OCI-LY7 (cell line): ENCODE results near the gene PGP. TPM values are rescaled to one million over a fixed set of nuclear protein-coding genes. Genes with fewer than 3 reads are reported as not detected.
A peak's percentile ranks its signal among the peaks of the same experiment; 100 is the strongest.

Source experiments
- BruUV-seq: library from RNA; stranded (reverse); fragments of 400-500 nt; replicated peaks from 2 replicates; lab custom pipeline; 2021; lab: Mats Ljungman, UMichigan
- CTCF ChIA-PET: fragments of 300-600 bp; sonication (Branson Sonifier 250); formaldehyde crosslinking; loops from one replicate; lab custom pipeline; 2022; ENCODE audit warnings: antibody characterized with exemption; ENCODE audit not compliant: unreplicated experiment; lab: Charles Lee
- POLR2A ChIA-PET: fragments of 300-600 bp; sonication (Branson Sonifier 250); formaldehyde crosslinking; loops from one replicate; lab custom pipeline; 2022; ENCODE audit warnings: antibody characterized with exemption; lab: Charles Lee
- DNase-seq: peaks from one replicate; pipeline ENCODE4 v3.0.0-alpha.2; 2015; ENCODE audit warnings: low spot score
- H2AFZ ChIP-seq: fragments of 200-600 bp; sonication (generic), shearing (Covaris generic); 2 replicates; pipeline ENCODE4 v1.6.1; 2014; ENCODE audit warnings: mild to moderate bottlenecking, antibody characterized with exemption, low read length, moderate library complexity
- H3K27ac ChIP-seq: fragments of 200-600 bp; sonication (generic); 2 replicates; pipeline ENCODE4 v1.5.1; 2014; ENCODE audit warnings: mixed run types, low read depth, mild to moderate bottlenecking, moderate library complexity, low read length, inconsistent platforms; ENCODE audit not compliant: poor library complexity, severe bottlenecking
- H3K36me3 ChIP-seq: fragments of 200-600 bp; sonication (generic); 2 replicates; pipeline ENCODE4 v1.6.1; 2014; ENCODE audit warnings: mild to moderate bottlenecking, antibody characterized with exemption, low read length, moderate library complexity, mixed read lengths; ENCODE audit not compliant: insufficient read depth
- H3K4me1 ChIP-seq: fragments of 200-600 bp; sonication (generic); 2 replicates; pipeline ENCODE4 v1.5.1; 2014; ENCODE audit warnings: mild to moderate bottlenecking, low read length; ENCODE audit not compliant: insufficient read depth, poor library complexity, severe bottlenecking
- H3K4me2 ChIP-seq: fragments of 200-600 bp; sonication (generic); 2 replicates; pipeline ENCODE4 v1.6.1; 2014; ENCODE audit warnings: mild to moderate bottlenecking, low read length
- H3K4me3 ChIP-seq: fragments of 200-600 bp; sonication (generic); 2 replicates; pipeline ENCODE4 v1.5.1; 2014; ENCODE audit warnings: mild to moderate bottlenecking, low read depth, low read length; ENCODE audit not compliant: poor library complexity, severe bottlenecking
- H3K79me2 ChIP-seq: fragments of 200-600 bp; sonication (generic); 2 replicates; pipeline ENCODE4 v1.6.1; 2016; ENCODE audit warnings: low read depth, mild to moderate bottlenecking, low read length, moderate library complexity, mixed read lengths; ENCODE audit not compliant: insufficient read depth
- H3K9me2 ChIP-seq: fragments of 200-600 bp; sonication (generic); 2 replicates; pipeline ENCODE4 v1.6.1; 2016; ENCODE audit warnings: mild to moderate bottlenecking, low read length, mixed read lengths; ENCODE audit not compliant: insufficient read depth
- H3K9me3 ChIP-seq: fragments of 200-600 bp; sonication (generic); 2 replicates; pipeline ENCODE4 v1.6.1; 2014; ENCODE audit warnings: mild to moderate bottlenecking, mixed run types, low read length, mixed read lengths
- H4K20me1 ChIP-seq: fragments of 200-600 bp; sonication (generic); 2 replicates; pipeline ENCODE4 v1.6.1; 2014; ENCODE audit warnings: mild to moderate bottlenecking, antibody characterized with exemption, low read length, moderate library complexity, mixed read lengths; ENCODE audit not compliant: insufficient read depth
- EZH2phosphoT487 ChIP-seq: fragments of 200-600 bp; sonication (generic); IDR thresholded peaks from 2 replicates; pipeline ENCODE4 v1.6.1; 2018; ENCODE audit warnings: low read depth, borderline replicate concordance, mild to moderate bottlenecking, mixed run types, antibody characterized with exemption, low read length, moderate library complexity, mixed read lengths
- intact Hi-C: fragments of 100-400 bp; cut with micrococcal nuclease; formaldehyde crosslinking; loops from one replicate; pipeline ENCODE4 v1.10.0; 2022; ENCODE audit not compliant: unreplicated experiment
- total RNA-seq, 2 experiments: library from RNA; depleted of rRNA in 1 of 2; stranded (reverse); fragments of >200 nt in 1 of 2; shearing (Covaris generic) in 1 of 2; gene quantifications; 2 replicates each; pipeline ENCODE4 v1.2.3, GENCODE V29; 2014 to 2022
- TF ChIP-seq, protein P1 (sequence below): fragments of 200-600 bp; sonication (generic); conservative IDR thresholded peaks from 2 replicates; pipeline ENCODE4 v1.5.1; 2014; ENCODE audit warnings: mild to moderate bottlenecking, antibody characterized with exemption, low read length, moderate library complexity, mixed read lengths

PGP gene
- total RNA-seq, 2 experiments from 2014 or later: 37.9 to 44.2 TPM

DNA sequence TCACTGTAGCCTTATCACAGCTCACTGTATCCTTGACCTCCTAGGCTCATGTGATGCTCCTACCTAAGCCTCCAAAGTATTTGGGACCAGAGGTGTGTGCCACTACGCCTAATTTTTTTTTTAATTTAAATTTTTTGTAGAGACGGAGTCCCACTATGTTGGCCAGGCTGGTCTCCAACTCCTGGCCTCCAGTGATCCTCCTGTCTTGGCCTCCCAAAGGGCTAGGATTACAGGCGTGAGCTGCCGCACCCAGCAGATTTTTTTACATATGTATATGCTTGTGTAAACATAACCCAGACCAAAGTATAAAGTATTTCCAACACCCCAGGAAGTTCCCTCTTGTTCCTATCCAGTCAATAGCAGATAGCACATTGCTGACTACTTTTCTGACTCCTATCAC lies 1.7 kb upstream of the PGP start:
- no peaks in the 10 kb centered on the region for H3K9me2 ChIP-seq
- peak overlapping the region; percentile 75 for H3K27ac ChIP-seq
- ChIA-PET POLR2A (interaction anchor here (0.6 kb wide), 1 partner anchor 146 kb away, joined by 3 read pairs; no protein-coding TSS in a partner anchor), CTCF (no interaction called here)
- no peak overlapping the region for H2AFZ ChIP-seq
- peaks cover 13% of the 10 kb centered on the region; the same call in 1 of the 2 replicates for H4K20me1 ChIP-seq
- H3K36me3 ChIP-seq: peaks cover 16% of the 10 kb centered on the region; the same call in 1 of the 2 replicates
- H3K9me3 ChIP-seq: no peaks in the 10 kb centered on the region
- intact Hi-C loops: no loop called here
- peak overlapping the region; percentile 97 for H3K4me3 ChIP-seq
- peak overlapping the region; percentile 66 for H3K4me2 ChIP-seq
- no peak for TF ChIP-seq EZH2phosphoT487
- H3K79me2 ChIP-seq: peaks cover 26% of the 10 kb centered on the region; the same call in 1 of the 2 replicates
- H3K4me1 ChIP-seq: peaks cover 26% of the 10 kb centered on the region
- DNase-seq: no peak
- no TSS peak for BruUV-seq

DNA sequence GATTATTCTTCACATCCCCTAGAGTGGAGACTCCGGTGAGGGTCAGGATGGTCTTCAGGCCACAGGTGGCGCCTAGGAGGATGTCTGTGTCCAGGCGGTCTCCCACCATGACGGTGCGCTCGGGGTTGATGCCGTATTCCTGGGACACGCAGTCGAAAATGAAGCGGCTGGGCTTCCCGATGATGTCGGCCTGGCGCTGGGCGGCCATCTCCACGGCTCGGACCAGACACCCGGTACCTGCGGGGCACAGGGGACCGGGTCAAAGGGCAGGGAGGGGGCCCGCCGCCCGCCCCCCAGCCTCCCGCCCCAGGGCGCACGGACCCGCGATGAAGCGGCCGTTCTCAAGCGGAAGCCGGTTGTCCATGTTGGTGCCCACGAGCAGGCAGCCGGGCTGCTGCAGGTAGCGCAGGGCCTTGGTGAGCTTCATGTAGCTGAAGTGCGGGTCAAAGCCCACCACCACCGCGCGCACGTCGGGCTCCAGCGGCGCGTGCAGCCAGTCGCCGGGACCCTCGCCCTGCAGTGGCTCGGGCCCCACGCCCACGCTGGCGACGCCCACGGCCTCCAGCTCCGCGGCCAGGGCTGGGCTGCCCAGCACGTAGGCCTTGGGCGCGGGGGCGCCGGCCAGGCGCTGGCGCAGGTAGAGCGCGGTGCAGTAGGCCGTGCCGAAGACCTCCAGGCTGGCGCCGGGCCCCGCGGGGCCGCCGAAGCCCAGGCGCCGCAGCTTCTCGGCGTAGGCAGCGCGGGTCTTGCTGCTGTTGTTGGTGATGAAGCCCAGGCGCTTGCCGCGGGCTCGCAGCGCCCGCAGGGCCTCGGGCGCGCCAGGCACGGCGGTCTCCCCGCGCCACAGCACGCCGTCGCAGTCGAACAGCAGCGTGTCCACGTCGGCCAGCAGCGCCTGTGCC lies 572 bp downstream of the PGP start:
- Histone ChIP-seq H3K36me3 (peaks cover 25% of the 10 kb centered on the region; the same call in 1 of the 2 replicates), H4K20me1 (peaks cover 13% of the 10 kb centered on the region; the same call in 1 of the 2 replicates), H3K9me3 (no peaks in the 10 kb centered on the region), H3K27ac (peak overlapping the region; percentile 41), H3K4me2 (peak overlapping the region; percentile 78), H3K9me2 (no peaks in the 10 kb centered on the region), H3K79me2 (peaks cover 26% of the 10 kb centered on the region; the same call in 1 of the 2 replicates), H2AFZ (no peak overlapping the region), H3K4me3 (peak overlapping the region; percentile 98), H3K4me1 (peaks cover 26% of the 10 kb centered on the region)
- peak; percentile 38 for DNase-seq
- ChIA-PET CTCF (interaction anchor here (0.5 to 0.6 kb wide), 2 partner anchors 11 to 1803 kb away, joined by 3 read pairs; no protein-coding TSS in a partner anchor), POLR2A (interaction anchor here (0.6 to 1.4 kb wide), 4 partner anchors 8 to 198 kb away, joined by 3 to 10 read pairs (median 4); partner anchors contain the start of gene TRAF7)
- TF ChIP-seq EZH2phosphoT487: no peak
- TF ChIP-seq, protein P1, sequence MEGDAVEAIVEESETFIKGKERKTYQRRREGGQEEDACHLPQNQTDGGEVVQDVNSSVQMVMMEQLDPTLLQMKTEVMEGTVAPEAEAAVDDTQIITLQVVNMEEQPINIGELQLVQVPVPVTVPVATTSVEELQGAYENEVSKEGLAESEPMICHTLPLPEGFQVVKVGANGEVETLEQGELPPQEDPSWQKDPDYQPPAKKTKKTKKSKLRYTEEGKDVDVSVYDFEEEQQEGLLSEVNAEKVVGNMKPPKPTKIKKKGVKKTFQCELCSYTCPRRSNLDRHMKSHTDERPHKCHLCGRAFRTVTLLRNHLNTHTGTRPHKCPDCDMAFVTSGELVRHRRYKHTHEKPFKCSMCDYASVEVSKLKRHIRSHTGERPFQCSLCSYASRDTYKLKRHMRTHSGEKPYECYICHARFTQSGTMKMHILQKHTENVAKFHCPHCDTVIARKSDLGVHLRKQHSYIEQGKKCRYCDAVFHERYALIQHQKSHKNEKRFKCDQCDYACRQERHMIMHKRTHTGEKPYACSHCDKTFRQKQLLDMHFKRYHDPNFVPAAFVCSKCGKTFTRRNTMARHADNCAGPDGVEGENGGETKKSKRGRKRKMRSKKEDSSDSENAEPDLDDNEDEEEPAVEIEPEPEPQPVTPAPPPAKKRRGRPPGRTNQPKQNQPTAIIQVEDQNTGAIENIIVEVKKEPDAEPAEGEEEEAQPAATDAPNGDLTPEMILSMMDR: no peak
- intact Hi-C loops: no loop called here
- no TSS peak for BruUV-seq

- no TSS peak for BruUV-seq
- peak overlapping the region; percentile 78 for H3K4me2 ChIP-seq
- peaks cover 26% of the 10 kb centered on the region; the same call in 1 of the 2 replicates for H3K79me2 ChIP-seq
- no peak for TF ChIP-seq EZH2phosphoT487
- TF ChIP-seq, protein P1: no peak
- H3K9me2 ChIP-seq: no peaks in the 10 kb centered on the region
- H3K4me3 ChIP-seq: peak overlapping the region; percentile 98
- peak overlapping the region; percentile 2 for H3K27ac ChIP-seq
- POLR2A ChIA-PET: interaction anchor here (0.6 kb wide), 1 partner anchor 51 kb away, joined by 3 read pairs; no protein-coding TSS in a partner anchor
- CTCF ChIA-PET: no interaction called here
- H3K36me3 ChIP-seq: peaks cover 40% of the 10 kb centered on the region
- intact Hi-C loops: no loop called here
- no peaks in the 10 kb centered on the region for H3K9me3 ChIP-seq
- H3K4me1 ChIP-seq: peaks cover 26% of the 10 kb centered on the region
- no peak for DNase-seq
- no peak overlapping the region for H2AFZ ChIP-seq
- H4K20me1 ChIP-seq: peaks cover 13% of the 10 kb centered on the region; the same call in 1 of the 2 replicates
These were observed 2.0 kb downstream of the PGP start for GRCh38 chr16:2212362-2213324.
